C4-2B (cell line): ENCODE measurements around the gene SOHLH1.

Source experiments
- ZFX ChIP-seq: fragments of 450-650 bp; IDR thresholded peaks from 2 replicates; pipeline ENCODE4 v1.6.1; 2017
- TF ChIP-seq, protein P1 (sequence below): fragments of 450-650 bp; conservative IDR thresholded peaks from 2 replicates; pipeline ENCODE4 v1.5.1; 2017; ENCODE audit warnings: mild to moderate bottlenecking

DNA sequence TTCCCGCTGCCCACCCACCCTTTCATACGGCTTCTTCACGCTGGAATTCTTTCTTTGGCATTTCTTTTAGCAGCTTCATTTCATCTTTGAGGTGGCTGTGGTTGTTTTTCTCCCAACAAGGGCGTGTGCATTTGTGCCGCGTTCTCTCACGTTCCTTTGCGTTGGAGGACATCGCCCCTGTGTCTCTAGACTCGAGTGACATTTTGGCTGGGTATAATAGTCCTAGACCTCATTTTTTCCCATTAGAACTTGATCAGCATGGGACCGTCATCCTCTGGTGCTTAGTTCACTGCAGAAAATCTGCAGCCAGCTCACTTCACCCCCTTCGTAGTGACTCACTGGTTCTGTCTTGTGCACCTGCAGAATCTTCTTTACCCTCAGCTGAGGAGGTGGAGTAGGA is 32.2 kb upstream of the SOHLH1 start:
- TF ChIP-seq, protein P1, sequence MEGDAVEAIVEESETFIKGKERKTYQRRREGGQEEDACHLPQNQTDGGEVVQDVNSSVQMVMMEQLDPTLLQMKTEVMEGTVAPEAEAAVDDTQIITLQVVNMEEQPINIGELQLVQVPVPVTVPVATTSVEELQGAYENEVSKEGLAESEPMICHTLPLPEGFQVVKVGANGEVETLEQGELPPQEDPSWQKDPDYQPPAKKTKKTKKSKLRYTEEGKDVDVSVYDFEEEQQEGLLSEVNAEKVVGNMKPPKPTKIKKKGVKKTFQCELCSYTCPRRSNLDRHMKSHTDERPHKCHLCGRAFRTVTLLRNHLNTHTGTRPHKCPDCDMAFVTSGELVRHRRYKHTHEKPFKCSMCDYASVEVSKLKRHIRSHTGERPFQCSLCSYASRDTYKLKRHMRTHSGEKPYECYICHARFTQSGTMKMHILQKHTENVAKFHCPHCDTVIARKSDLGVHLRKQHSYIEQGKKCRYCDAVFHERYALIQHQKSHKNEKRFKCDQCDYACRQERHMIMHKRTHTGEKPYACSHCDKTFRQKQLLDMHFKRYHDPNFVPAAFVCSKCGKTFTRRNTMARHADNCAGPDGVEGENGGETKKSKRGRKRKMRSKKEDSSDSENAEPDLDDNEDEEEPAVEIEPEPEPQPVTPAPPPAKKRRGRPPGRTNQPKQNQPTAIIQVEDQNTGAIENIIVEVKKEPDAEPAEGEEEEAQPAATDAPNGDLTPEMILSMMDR = no peak
- TF ChIP-seq ZFX = no peak
